ENCODE measurements around the gene ZBTB32. TPM values are rescaled to one million over a fixed set of nuclear protein-coding genes. Genes with fewer than 3 reads are reported as not detected.
"Not testable (repeated sequence)": the region's sequence is repeated elsewhere in the genome, so short reads cannot be mapped to it uniquely, and the experiment has no call there.

ZBTB32 gene
- total RNA-seq, 3 donors from 2014 or later: 90.8 to 136 (median 101) TPM

- peak; percentile 21 for DNase-seq
- Mint-ChIP-seq H3K27me3 (ENCODE audit: low read depth) (peaks cover 27% of the 10 kb centered on the region), H3K4me3 (peak overlapping the region; percentile 59)
Measured at GRCh38 chr19:35673121-35673804, 31.1 kb upstream of the ZBTB32 start.

GRCh38 chr19:35675589-35676140 is 28.7 kb upstream of the ZBTB32 start:
- H3K36me3 Mint-ChIP-seq (ENCODE audit: insufficient read depth): no peaks in the 10 kb centered on the region
- no peaks in the 10 kb centered on the region for H3K9me3 Mint-ChIP-seq
- no peak for ATAC-seq
- peaks cover 7% of the 10 kb centered on the region for H3K4me1 Mint-ChIP-seq (ENCODE audit: low read depth)
- DNase-seq: no peak
- H3K4me3 Mint-ChIP-seq: no peak overlapping the region
- H3K27me3 Mint-ChIP-seq (ENCODE audit: low read depth): peaks cover 16% of the 10 kb centered on the region

More at GRCh38 chr19:35673121-35673804, 31.1 kb upstream of the ZBTB32 start:
- no peaks in the 10 kb centered on the region for H3K36me3 Mint-ChIP-seq (ENCODE audit: insufficient read depth)
- peak; percentile 91 to 96 for ATAC-seq
- peaks cover 7% of the 10 kb centered on the region for H3K4me1 Mint-ChIP-seq (ENCODE audit: low read depth)
- H3K9me3 Mint-ChIP-seq: no peaks in the 10 kb centered on the region

GRCh38 chr19:35689836-35690235 is 14.5 kb upstream of the ZBTB32 start:
- H3K4me1 Mint-ChIP-seq (ENCODE audit: low read depth): no peaks in the 10 kb centered on the region
- no peaks in the 10 kb centered on the region for H3K36me3 Mint-ChIP-seq (ENCODE audit: insufficient read depth)
- H3K27me3 Mint-ChIP-seq (ENCODE audit: low read depth): no peaks in the 10 kb centered on the region
- no peak for ATAC-seq
- DNase-seq: no peak
- no peak overlapping the region for H3K4me3 Mint-ChIP-seq
- H3K9me3 Mint-ChIP-seq: no peaks in the 10 kb centered on the region

- not testable (repeated sequence) for H3K36me3 Mint-ChIP-seq (ENCODE audit: insufficient read depth); H3K9me3 Mint-ChIP-seq; H3K4me1 Mint-ChIP-seq (ENCODE audit: low read depth); DNase-seq; H3K27me3 Mint-ChIP-seq (ENCODE audit: low read depth); ATAC-seq; H3K4me3 Mint-ChIP-seq
Measured at GRCh38 chr19:35691106-35691505, 13.3 kb upstream of the ZBTB32 start.

- H3K4me1 Mint-ChIP-seq (ENCODE audit: low read depth): no peaks in the 10 kb centered on the region
- no peaks in the 10 kb centered on the region for H3K27me3 Mint-ChIP-seq (ENCODE audit: low read depth)
- no peak for DNase-seq
- no peak overlapping the region for H3K4me3 Mint-ChIP-seq
- no peaks in the 10 kb centered on the region for H3K9me3 Mint-ChIP-seq
- ATAC-seq: no peak
- no peaks in the 10 kb centered on the region for H3K36me3 Mint-ChIP-seq (ENCODE audit: insufficient read depth)
Measured at GRCh38 chr19:35692010-35692409, 12.3 kb upstream of the ZBTB32 start.

GRCh38 chr19:35693422-35693821 is 10.9 kb upstream of the ZBTB32 start:
- peak; percentile 15 to 20 for ATAC-seq

GRCh38 chr19:35693835-35694599 is 10.3 kb upstream of the ZBTB32 start:
- Mint-ChIP-seq H3K4me1 (ENCODE audit: low read depth) (no peaks in the 10 kb centered on the region), H3K36me3 (ENCODE audit: insufficient read depth) (no peaks in the 10 kb centered on the region), H3K27me3 (ENCODE audit: low read depth) (no peaks in the 10 kb centered on the region), H3K9me3 (no peaks in the 10 kb centered on the region), H3K4me3 (no peak overlapping the region)
- DNase-seq (peak; percentile 91), ATAC-seq (peak; percentile 100)

More at GRCh38 chr19:35693422-35693821, 10.9 kb upstream of the ZBTB32 start:
- Mint-ChIP-seq H3K27me3 (ENCODE audit: low read depth) (no peaks in the 10 kb centered on the region), H3K4me1 (ENCODE audit: low read depth) (no peaks in the 10 kb centered on the region), H3K36me3 (ENCODE audit: insufficient read depth) (no peaks in the 10 kb centered on the region), H3K4me3 (no peak overlapping the region), H3K9me3 (no peaks in the 10 kb centered on the region)
- no peak for DNase-seq

GRCh38 chr19:35695895-35696422 is 8.4 kb upstream of the ZBTB32 start:
- H3K36me3 Mint-ChIP-seq (ENCODE audit: insufficient read depth): no peaks in the 10 kb centered on the region
- H3K4me3 Mint-ChIP-seq: no peak overlapping the region
- no peaks in the 10 kb centered on the region for H3K9me3 Mint-ChIP-seq
- no peaks in the 10 kb centered on the region for H3K27me3 Mint-ChIP-seq (ENCODE audit: low read depth)
- no peak for ATAC-seq
- no peaks in the 10 kb centered on the region for H3K4me1 Mint-ChIP-seq (ENCODE audit: low read depth)
- no peak for DNase-seq

- ATAC-seq (peak in 1 of 2 donors; percentile 17), DNase-seq (no peak)
- H3K4me3 Mint-ChIP-seq: no peak overlapping the region
- H3K9me3 Mint-ChIP-seq: no peaks in the 10 kb centered on the region
- H3K4me1 Mint-ChIP-seq (ENCODE audit: low read depth): no peaks in the 10 kb centered on the region
- H3K36me3 Mint-ChIP-seq (ENCODE audit: insufficient read depth): no peaks in the 10 kb centered on the region
- H3K27me3 Mint-ChIP-seq (ENCODE audit: low read depth): no peaks in the 10 kb centered on the region
Measured at GRCh38 chr19:35696835-35697234, 7.5 kb upstream of the ZBTB32 start.

GRCh38 chr19:35702223-35703012 is 1.9 kb upstream of the ZBTB32 start:
- ATAC-seq (peak; percentile 100), DNase-seq (peak; percentile 90)
- Mint-ChIP-seq H3K27me3 (ENCODE audit: low read depth) (no peaks in the 10 kb centered on the region), H3K9me3 (no peaks in the 10 kb centered on the region), H3K4me1 (ENCODE audit: low read depth) (peaks cover 4% of the 10 kb centered on the region), H3K36me3 (ENCODE audit: insufficient read depth) (no peaks in the 10 kb centered on the region), H3K4me3 (peak overlapping the region; percentile 87)

GRCh38 chr19:35703343-35703742 is 1.0 kb upstream of the ZBTB32 start:
- no peak overlapping the region for H3K4me3 Mint-ChIP-seq
- DNase-seq (no peak), ATAC-seq (no peak)
- H3K27me3 Mint-ChIP-seq (ENCODE audit: low read depth): no peaks in the 10 kb centered on the region
- H3K36me3 Mint-ChIP-seq (ENCODE audit: insufficient read depth): no peaks in the 10 kb centered on the region
- H3K4me1 Mint-ChIP-seq (ENCODE audit: low read depth): peaks cover 4% of the 10 kb centered on the region
- H3K9me3 Mint-ChIP-seq: no peaks in the 10 kb centered on the region

GRCh38 chr19:35708391-35708790 is 4.0 kb downstream of the ZBTB32 start:
- no peak overlapping the region for H3K4me3 Mint-ChIP-seq
- H3K36me3 Mint-ChIP-seq (ENCODE audit: insufficient read depth): no peaks in the 10 kb centered on the region
- no peaks in the 10 kb centered on the region for H3K27me3 Mint-ChIP-seq (ENCODE audit: low read depth)
- DNase-seq: no peak
- peaks cover 33% of the 10 kb centered on the region for H3K4me1 Mint-ChIP-seq (ENCODE audit: low read depth)
- no peaks in the 10 kb centered on the region for H3K9me3 Mint-ChIP-seq
- ATAC-seq: no peak

- peak overlapping the region; percentile 58 for H3K4me3 Mint-ChIP-seq
- ATAC-seq: peak; percentile 44 to 47
- H3K9me3 Mint-ChIP-seq: no peaks in the 10 kb centered on the region
- no peaks in the 10 kb centered on the region for H3K27me3 Mint-ChIP-seq (ENCODE audit: low read depth)
- peaks cover 53% of the 10 kb centered on the region for H3K4me1 Mint-ChIP-seq (ENCODE audit: low read depth)
- peaks cover 7% of the 10 kb centered on the region for H3K36me3 Mint-ChIP-seq (ENCODE audit: insufficient read depth)
- peak; percentile 50 for DNase-seq
Measured at GRCh38 chr19:35710784-35711723, 6.7 kb downstream of the ZBTB32 start.

Data from activated T-cell treated with anti-CD3 and anti-CD28 coated beads, Interleukin-2, amount 50 U/mL, for 4 hours (primary cell).